ENCODE data around the gene CFTR. TPM values are rescaled to one million over a fixed set of nuclear protein-coding genes. Genes with fewer than 3 reads are reported as not detected.
"Not testable (repeated sequence)": the region's sequence is repeated elsewhere in the genome, so short reads cannot be mapped to it uniquely, and the experiment has no call there.

CFTR gene
- total RNA-seq, 1 donor from 2014 or later = not detected

GRCh38 chr7:117682681-117683385, 203.0 kb downstream of the CFTR start:
- no peaks in the 10 kb centered on the region for H3K4me1 Mint-ChIP-seq

GRCh38 chr7:117683430-117684175, 203.8 kb downstream of the CFTR start:
- no peaks in the 10 kb centered on the region for H3K36me3 Mint-ChIP-seq (ENCODE audit: low read depth)
- no peak overlapping the region for H3K4me3 Mint-ChIP-seq
- intact Hi-C loops (cut with micrococcal nuclease) = no loop called here
- no peaks in the 10 kb centered on the region for H3K4me1 Mint-ChIP-seq
- no peak for DNase-seq
- H3K27ac Mint-ChIP-seq = no peak overlapping the region
- H3K9me3 Mint-ChIP-seq = no peaks in the 10 kb centered on the region
- H3K27me3 Mint-ChIP-seq = no peaks in the 10 kb centered on the region

More at GRCh38 chr7:117682681-117683385, 203.0 kb downstream of the CFTR start:
- Mint-ChIP-seq H3K36me3 (ENCODE audit: low read depth) (no peaks in the 10 kb centered on the region), H3K27ac (no peak overlapping the region), H3K9me3 (no peaks in the 10 kb centered on the region), H3K4me3 (no peak overlapping the region), H3K27me3 (no peaks in the 10 kb centered on the region)
- no peak for DNase-seq
- intact Hi-C loops (cut with micrococcal nuclease) = no loop called here

GRCh38 chr7:117685795-117686194, 206.0 kb downstream of the CFTR start:
- intact Hi-C loops (cut with micrococcal nuclease) = no loop called here
- no peaks in the 10 kb centered on the region for H3K36me3 Mint-ChIP-seq (ENCODE audit: low read depth)
- DNase-seq = no peak
- no peak overlapping the region for H3K4me3 Mint-ChIP-seq
- H3K9me3 Mint-ChIP-seq = no peaks in the 10 kb centered on the region
- no peaks in the 10 kb centered on the region for H3K4me1 Mint-ChIP-seq
- H3K27me3 Mint-ChIP-seq = no peaks in the 10 kb centered on the region
- H3K27ac Mint-ChIP-seq = no peak overlapping the region

GRCh38 chr7:117686311-117686935, 206.6 kb downstream of the CFTR start:
- Mint-ChIP-seq H3K36me3 (ENCODE audit: low read depth) (no peaks in the 10 kb centered on the region), H3K4me3 (no peak overlapping the region), H3K4me1 (no peaks in the 10 kb centered on the region), H3K27ac (no peak overlapping the region), H3K27me3 (no peaks in the 10 kb centered on the region), H3K9me3 (no peaks in the 10 kb centered on the region)
- no peak for DNase-seq
- intact Hi-C loops (cut with micrococcal nuclease) = no loop called here

- H3K27ac Mint-ChIP-seq = no peak overlapping the region
- H3K9me3 Mint-ChIP-seq = no peaks in the 10 kb centered on the region
- H3K4me3 Mint-ChIP-seq = no peak overlapping the region
- no peak for DNase-seq
- H3K36me3 Mint-ChIP-seq (ENCODE audit: low read depth) = no peaks in the 10 kb centered on the region
- intact Hi-C loops (cut with micrococcal nuclease) = no loop called here
- H3K27me3 Mint-ChIP-seq = no peaks in the 10 kb centered on the region
- H3K4me1 Mint-ChIP-seq = no peaks in the 10 kb centered on the region
These were observed 208.3 kb downstream of the CFTR start for GRCh38 chr7:117688126-117688525.

- Mint-ChIP-seq H3K9me3 (no peaks in the 10 kb centered on the region), H3K36me3 (ENCODE audit: low read depth) (no peaks in the 10 kb centered on the region), H3K4me3 (no peak overlapping the region), H3K27me3 (no peaks in the 10 kb centered on the region), H3K4me1 (no peaks in the 10 kb centered on the region), H3K27ac (no peak overlapping the region)
- intact Hi-C loops (cut with micrococcal nuclease) = no loop called here
- DNase-seq = no peak
These were observed 209.6 kb downstream of the CFTR start for GRCh38 chr7:117689406-117689805.

GRCh38 chr7:117690147-117690546, 210.3 kb downstream of the CFTR start:
- no peaks in the 10 kb centered on the region for H3K36me3 Mint-ChIP-seq (ENCODE audit: low read depth)
- no peaks in the 10 kb centered on the region for H3K4me1 Mint-ChIP-seq
- intact Hi-C loops (cut with micrococcal nuclease) = no loop called here
- H3K4me3 Mint-ChIP-seq = no peak overlapping the region
- no peaks in the 10 kb centered on the region for H3K9me3 Mint-ChIP-seq
- no peak for DNase-seq
- no peaks in the 10 kb centered on the region for H3K27me3 Mint-ChIP-seq
- no peak overlapping the region for H3K27ac Mint-ChIP-seq

- Mint-ChIP-seq H3K27me3 (no peaks in the 10 kb centered on the region), H3K4me1 (no peaks in the 10 kb centered on the region), H3K36me3 (ENCODE audit: low read depth) (no peaks in the 10 kb centered on the region), H3K27ac (no peak overlapping the region), H3K4me3 (no peak overlapping the region), H3K9me3 (no peaks in the 10 kb centered on the region)
- DNase-seq = no peak
- intact Hi-C loops (cut with micrococcal nuclease) = no loop called here
These were observed 212.5 kb downstream of the CFTR start for GRCh38 chr7:117692338-117692737.

- no peak for DNase-seq
- Mint-ChIP-seq H3K27me3 (peaks cover 3% of the 10 kb centered on the region), H3K27ac (no peak overlapping the region), H3K4me1 (no peaks in the 10 kb centered on the region), H3K4me3 (no peak overlapping the region), H3K9me3 (no peaks in the 10 kb centered on the region), H3K36me3 (ENCODE audit: low read depth) (no peaks in the 10 kb centered on the region)
- intact Hi-C loops (cut with micrococcal nuclease) = no loop called here
These were observed 218.2 kb downstream of the CFTR start for GRCh38 chr7:117698018-117698417.

GRCh38 chr7:117704063-117704462, 224.2 kb downstream of the CFTR start:
- peaks cover 3% of the 10 kb centered on the region for H3K27me3 Mint-ChIP-seq
- no peaks in the 10 kb centered on the region for H3K36me3 Mint-ChIP-seq (ENCODE audit: low read depth)
- H3K27ac Mint-ChIP-seq = no peak overlapping the region
- no peak overlapping the region for H3K4me3 Mint-ChIP-seq
- DNase-seq = no peak
- no peaks in the 10 kb centered on the region for H3K9me3 Mint-ChIP-seq
- no peaks in the 10 kb centered on the region for H3K4me1 Mint-ChIP-seq
- intact Hi-C loops (cut with micrococcal nuclease) = no loop called here

- Mint-ChIP-seq H3K4me1 (no peaks in the 10 kb centered on the region), H3K36me3 (ENCODE audit: low read depth) (no peaks in the 10 kb centered on the region), H3K4me3 (no peak overlapping the region), H3K27ac (no peak overlapping the region), H3K27me3 (peaks cover 3% of the 10 kb centered on the region), H3K9me3 (no peaks in the 10 kb centered on the region)
- intact Hi-C loops (cut with micrococcal nuclease) = no loop called here
- no peak for DNase-seq
These were observed 225.8 kb downstream of the CFTR start for GRCh38 chr7:117705630-117706029.

GRCh38 chr7:117706210-117706609, 226.4 kb downstream of the CFTR start:
- Mint-ChIP-seq H3K27ac (no peak overlapping the region), H3K4me1 (no peaks in the 10 kb centered on the region), H3K36me3 (ENCODE audit: low read depth) (no peaks in the 10 kb centered on the region), H3K4me3 (no peak overlapping the region), H3K27me3 (peaks cover 3% of the 10 kb centered on the region), H3K9me3 (no peaks in the 10 kb centered on the region)
- intact Hi-C loops (cut with micrococcal nuclease) = no loop called here
- no peak for DNase-seq

GRCh38 chr7:117707080-117707479, 227.3 kb downstream of the CFTR start:
- Mint-ChIP-seq H3K4me1 (peaks cover 2% of the 10 kb centered on the region), H3K9me3 (no peaks in the 10 kb centered on the region), H3K4me3 (no peak overlapping the region), H3K36me3 (ENCODE audit: low read depth) (no peaks in the 10 kb centered on the region), H3K27me3 (peaks cover 5% of the 10 kb centered on the region), H3K27ac (no peak overlapping the region)
- intact Hi-C loops (cut with micrococcal nuclease) = no loop called here
- no peak for DNase-seq

- intact Hi-C loops (cut with micrococcal nuclease); H3K27ac Mint-ChIP-seq; H3K36me3 Mint-ChIP-seq (ENCODE audit: low read depth); H3K4me3 Mint-ChIP-seq; DNase-seq; H3K27me3 Mint-ChIP-seq; H3K4me1 Mint-ChIP-seq; H3K9me3 Mint-ChIP-seq: not testable (repeated sequence)
These were observed 228.3 kb downstream of the CFTR start for GRCh38 chr7:117708173-117708572.
